GM19395 (cell line): Measurements from ENCODE around the gene ZNF76.
"Not testable (repeated sequence)": the region's sequence is repeated elsewhere in the genome, so short reads cannot be mapped to it uniquely, and the experiment has no call there.

Source experiments
- ATAC-seq: cut with Tn5 transposase; IDR thresholded peaks from one replicate; pipeline ENCODE4 v1.9.1; 2021; ENCODE audit warnings: mild to moderate bottlenecking, moderate library complexity; ENCODE audit not compliant: unreplicated experiment

Gene ZNF76

GRCh38 chr6:35327349-35328027 lies 68.0 kb downstream of the ZNF76 start:
- ATAC-seq = no peak

- ATAC-seq = no peak
These were observed 68.7 kb downstream of the ZNF76 start for GRCh38 chr6:35328108-35328723.

GRCh38 chr6:35328965-35329364 lies 69.4 kb downstream of the ZNF76 start:
- ATAC-seq = not testable (repeated sequence)

GRCh38 chr6:35330541-35331119 lies 71.1 kb downstream of the ZNF76 start:
- no peak for ATAC-seq

GRCh38 chr6:35332074-35332887 lies 72.7 kb downstream of the ZNF76 start:
- not testable (repeated sequence) for ATAC-seq

DNA sequence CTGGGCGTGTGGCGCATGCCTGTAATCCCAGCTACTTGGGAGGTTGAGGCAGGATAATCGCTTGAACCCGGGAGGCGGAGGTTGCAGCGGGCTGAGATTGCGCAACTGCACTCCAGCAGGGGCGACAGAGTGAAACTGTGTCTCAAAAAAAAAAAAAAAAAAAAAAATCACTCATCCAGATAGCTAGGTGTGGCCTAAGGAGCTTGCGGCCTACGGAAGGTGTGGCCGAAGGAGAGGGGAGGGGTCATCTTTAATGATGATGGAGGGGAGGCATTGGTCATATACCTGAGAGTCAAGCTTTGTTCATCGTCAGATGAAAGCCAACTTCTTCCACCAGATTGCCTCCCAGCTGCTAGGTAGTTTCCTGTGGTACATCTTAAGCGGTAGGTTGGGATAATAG lies 82.0 kb downstream of the ZNF76 start:
- no peak for ATAC-seq

- ATAC-seq = peak; percentile 93
These were observed 82.9 kb downstream of the ZNF76 start, which contains the start of gene PPARD for GRCh38 chr6:35342258-35343091. TSS of gene PPARD (plus strand) at chr6:35342558. CDS start at chr6:35411088, 68,530 bp downstream.

GRCh38 chr6:35343092-35343834 lies 83.7 kb downstream of the ZNF76 start:
- no peak for ATAC-seq

GRCh38 chr6:35343835-35344550 lies 84.5 kb downstream of the ZNF76 start:
- no peak for ATAC-seq
